Astrocyte of the hippocampus (primary cell): ENCODE measurements around the gene VGLL3.

Experiments
- DNase-seq: peaks from one replicate; pipeline ENCODE4 v3.0.0; 2011; ENCODE audit warnings: low read depth, low spot score

Gene VGLL3

GRCh38 chr3:86950717-86951116 lies 40.2 kb downstream of the VGLL3 start:
- DNase-seq = no peak

GRCh38 chr3:86949850-86950249 lies 41.1 kb downstream of the VGLL3 start:
- peak; percentile 22 for DNase-seq

- DNase-seq = no peak
Measured at GRCh38 chr3:86948822-86949221, 42.1 kb downstream of the VGLL3 start.

GRCh38 chr3:86942206-86942605 lies 48.7 kb downstream of the VGLL3 start:
- DNase-seq = no peak

- no peak for DNase-seq
Measured at GRCh38 chr3:86938416-86939105, 52.4 kb downstream of the VGLL3 start.

- DNase-seq = peak; percentile 51
Measured at GRCh38 chr3:86937306-86937791, 53.6 kb downstream of the VGLL3 start.

GRCh38 chr3:86934851-86935250 lies 56.1 kb downstream of the VGLL3 start:
- no peak for DNase-seq

GRCh38 chr3:86930831-86931230 lies 60.1 kb downstream of the VGLL3 start:
- no peak for DNase-seq

GRCh38 chr3:86930181-86930580 lies 60.8 kb downstream of the VGLL3 start:
- DNase-seq = no peak

- peak; percentile 53 for DNase-seq
Measured at GRCh38 chr3:86929046-86929445, 61.9 kb downstream of the VGLL3 start.

GRCh38 chr3:86923071-86923491 lies 67.9 kb downstream of the VGLL3 start:
- DNase-seq = peak; percentile 42

GRCh38 chr3:86921971-86922680 lies 68.8 kb downstream of the VGLL3 start:
- no peak for DNase-seq

- DNase-seq = no peak
Measured at GRCh38 chr3:86914670-86915069, 76.3 kb downstream of the VGLL3 start.

GRCh38 chr3:86913160-86913559 lies 77.8 kb downstream of the VGLL3 start:
- no peak for DNase-seq

GRCh38 chr3:86895202-86895601 lies 95.7 kb downstream of the VGLL3 start:
- DNase-seq = no peak

- DNase-seq = peak; percentile 9
Measured at GRCh38 chr3:86890741-86891396, 100.1 kb downstream of the VGLL3 start.
